HepG2 (cell line): ENCODE data around the gene KLF11. TPM values are rescaled to one million over a fixed set of nuclear protein-coding genes. Genes with fewer than 3 reads are reported as not detected.

ENCODE experiments used
- ATF4 ChIP-seq, 2 experiments: fragments of 450-650 bp in 1 of 2; sonication (generic) in 1 of 2; formaldehyde crosslinking; IDR thresholded peaks; 2 replicates each; pipeline versions ENCODE4 v1.5.0 to v1.8.0; 2020 to 2022; ENCODE audit warnings: mild to moderate bottlenecking in 1 of 2, missing genetic modification reagents in 1 of 2
- CREM ChIP-seq, 2 experiments: sonication (generic) in 1 of 2; formaldehyde crosslinking in 1 of 2; IDR thresholded peaks; 2 replicates each; pipeline versions ENCODE4 v1.4.0 to v1.6.1; 2016 to 2020; ENCODE audit warnings: antibody characterized with exemption in 1 of 2, mild to moderate bottlenecking in 1 of 2, missing genetic modification reagents in 1 of 2
- DNMT3B ChIP-seq: conservative IDR thresholded peaks from 2 replicates; pipeline ENCODE4 v1.6.1; 2016; ENCODE audit warnings: missing biosample characterization, control low read depth
- FOSL2 ChIP-seq: sonication (generic); formaldehyde crosslinking; IDR thresholded peaks from 2 replicates; pipeline ENCODE4 v1.4.0; 2020; ENCODE audit warnings: missing genetic modification reagents
- IKZF5 ChIP-seq: IDR thresholded peaks from 2 replicates; pipeline ENCODE4 v1.6.1; 2018; ENCODE audit warnings: missing genetic modification reagents, mild to moderate bottlenecking, missing compliant biosample characterization
- NAIF1 ChIP-seq: sonication (generic); formaldehyde crosslinking; IDR thresholded peaks from 2 replicates; pipeline ENCODE4 v1.5.0; 2020; ENCODE audit warnings: mild to moderate bottlenecking, missing genetic modification reagents, borderline replicate concordance
- NFATC3 ChIP-seq: sonication (generic); formaldehyde crosslinking; IDR thresholded peaks from 2 replicates; pipeline ENCODE4 v1.5.1; 2020; ENCODE audit warnings: mild to moderate bottlenecking, missing genetic modification reagents
- NPAS2 ChIP-seq: sonication (generic); formaldehyde crosslinking; IDR thresholded peaks from 2 replicates; pipeline ENCODE4 v1.8.0; 2022; ENCODE audit warnings: mild to moderate bottlenecking, missing genetic modification reagents, borderline replicate concordance
- PAWR ChIP-seq: sonication (generic); formaldehyde crosslinking; IDR thresholded peaks from 2 replicates; pipeline ENCODE4 v1.4.0; 2020; ENCODE audit warnings: missing genetic modification reagents, mild to moderate bottlenecking, borderline replicate concordance
- SMYD3 ChIP-seq: sonication (generic); formaldehyde crosslinking; IDR thresholded peaks from 2 replicates; pipeline ENCODE4 v1.8.1; 2023; ENCODE audit warnings: mild to moderate bottlenecking, missing genetic modification reagents
- SOX13 ChIP-seq, 3 experiments: fragments of 450-650 bp in 1 of 3; sonication (generic) in 1 of 3; formaldehyde crosslinking in 1 of 3; IDR thresholded peaks in 2 of 3; conservative IDR thresholded peaks in 1 of 3; 2 replicates each; pipeline versions ENCODE4 v1.5.0 to v1.6.1; 2016 to 2020; ENCODE audit warnings: antibody characterized with exemption in 1 of 3, mild to moderate bottlenecking in 1 of 3, missing compliant biosample characterization in 1 of 3, missing genetic modification reagents in 1 of 3, moderate library complexity in 1 of 3
- SOX5 ChIP-seq: IDR thresholded peaks from 2 replicates; pipeline ENCODE4 v1.6.1; 2016; ENCODE audit warnings: borderline replicate concordance
- THYN1 ChIP-seq: sonication (generic); formaldehyde crosslinking; IDR thresholded peaks from 2 replicates; pipeline ENCODE4 v1.8.1; 2023; ENCODE audit warnings: low read depth, mild to moderate bottlenecking, moderate library complexity, missing genetic modification reagents, borderline replicate concordance
- ZFP36L1 ChIP-seq: sonication (generic); formaldehyde crosslinking; IDR thresholded peaks from 2 replicates; pipeline ENCODE4 v1.8.0; 2022; ENCODE audit warnings: mild to moderate bottlenecking, missing genetic modification reagents, moderate library complexity
- ZNF775 ChIP-seq: sonication (generic); formaldehyde crosslinking; IDR thresholded peaks from 2 replicates; pipeline ENCODE4 v1.4.0; 2020; ENCODE audit warnings: missing genetic modification reagents, mild to moderate bottlenecking, moderate library complexity, borderline replicate concordance
- ZNF816 ChIP-seq: sonication (generic); formaldehyde crosslinking; IDR thresholded peaks from 2 replicates; pipeline ENCODE4 v1.8.0; 2022; ENCODE audit warnings: missing genetic modification reagents, mild to moderate bottlenecking, borderline replicate concordance
- polyA plus RNA-seq, 8 experiments: library from polyadenylated mRNA; depleted of rRNA in 3 of 8; stranded (reverse) in 7 of 8; unstranded in 1 of 8; fragments of >200 nt; fragmentation: Illumina TruSeq in 4 of 8; extraction: Trizol in 4 of 8; gene quantifications; 2 replicates each; pipeline versions ENCODE4 v1.2.1 to v1.2.3, GENCODE V29; 2011 to 2016; ENCODE audit warnings: low read depth in 4 of 8, missing spikeins in 1 of 8, mixed read lengths in 1 of 8; ENCODE audit not compliant: insufficient read depth in 1 of 8
- total RNA-seq, 5 experiments: library from RNA; depleted of rRNA; stranded (reverse); fragments of >200 nt; fragmentation: Illumina TruSeq; extraction: Trizol; gene quantifications; 2 replicates each; pipeline ENCODE4 v1.2.3, GENCODE V29; 2016; ENCODE audit warnings: low read depth in 1 of 5
- TF ChIP-seq, protein P1 (sequence below): sonication (generic); formaldehyde crosslinking; IDR thresholded peaks from 2 replicates; pipeline ENCODE4 v1.4.0; 2020; ENCODE audit warnings: missing genetic modification reagents, borderline replicate concordance
- TF ChIP-seq, protein P2 (sequence below): sonication (generic); formaldehyde crosslinking; IDR thresholded peaks from 2 replicates; pipeline ENCODE4 v1.4.0; 2020; ENCODE audit warnings: missing genetic modification reagents, borderline replicate concordance
- TF ChIP-seq, protein P3 (sequence below): sonication (generic); formaldehyde crosslinking; IDR thresholded peaks from 2 replicates; pipeline ENCODE4 v1.5.0; 2020; ENCODE audit warnings: missing genetic modification reagents

KLF11 gene
- total and polyA plus RNA-seq, 2 of the 13 experiments (the other 11 are each of a cell fraction or from before 2014, with no cell fraction given), result 2.5 to 11.8 TPM

DNA sequence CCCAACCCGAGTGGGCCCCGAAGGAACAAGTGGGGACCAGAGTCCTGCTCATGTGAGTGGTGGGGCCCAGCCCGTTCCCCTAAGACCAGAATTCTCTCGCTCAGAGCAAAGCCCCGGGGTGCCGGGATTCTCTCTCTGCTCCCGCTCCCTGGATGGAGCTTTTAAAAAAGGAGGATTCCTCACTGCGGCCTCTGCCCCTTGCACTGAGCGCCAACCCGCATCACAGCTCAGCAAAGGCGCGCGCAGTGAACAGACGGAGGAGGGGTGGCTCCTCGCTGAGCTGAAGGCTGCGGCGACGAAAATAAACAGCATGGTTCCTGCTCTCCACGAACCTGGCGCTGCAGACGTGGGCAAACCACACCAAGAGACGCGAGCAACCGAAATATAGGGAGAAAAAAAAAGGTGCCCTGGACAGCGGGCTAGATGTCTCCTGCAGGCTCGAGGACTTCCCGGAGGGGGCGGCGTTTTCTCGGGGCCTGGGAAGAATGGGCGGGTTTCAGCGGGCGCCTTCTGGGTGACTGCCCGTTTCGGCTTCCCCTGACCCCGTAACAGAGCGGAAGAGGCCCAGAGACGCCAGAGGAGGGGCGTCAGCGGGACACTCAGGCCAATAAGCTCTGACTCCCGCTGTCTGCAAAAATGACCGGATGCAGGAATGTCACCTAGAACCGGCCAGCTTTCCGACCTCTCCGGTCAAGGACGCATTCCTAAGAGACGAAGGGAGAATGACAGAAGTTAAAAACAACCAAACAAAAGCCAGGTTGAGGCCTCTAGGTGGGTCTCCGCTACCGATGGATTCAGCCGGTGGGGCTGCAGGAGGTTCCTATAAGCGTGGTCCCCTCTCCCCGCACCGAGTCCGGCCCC, 819 bp upstream of the KLF11 start (continued):
- peak; percentile 9; the same call in 1 of the 2 replicates for TF ChIP-seq FOSL2
- TF ChIP-seq IKZF5, result 0 out of 2 replicates have a peak, but pooled peaks have one; percentile 41
- no peak for TF ChIP-seq SOX13 (IDR thresholded peaks at IDR 0.05)
- no peak for TF ChIP-seq SOX13 (CRISPR knock-in tag; conservative IDR thresholded peaks at IDR 0.05 in 1 of 2, IDR thresholded peaks at IDR 0.05 in 1 of 2)
- no peak for TF ChIP-seq NFATC3
- no peak for TF ChIP-seq DNMT3B (CRISPR knock-in tag)
- no peak for TF ChIP-seq NPAS2 (CRISPR knock-in tag)
- TF ChIP-seq, protein P1, sequence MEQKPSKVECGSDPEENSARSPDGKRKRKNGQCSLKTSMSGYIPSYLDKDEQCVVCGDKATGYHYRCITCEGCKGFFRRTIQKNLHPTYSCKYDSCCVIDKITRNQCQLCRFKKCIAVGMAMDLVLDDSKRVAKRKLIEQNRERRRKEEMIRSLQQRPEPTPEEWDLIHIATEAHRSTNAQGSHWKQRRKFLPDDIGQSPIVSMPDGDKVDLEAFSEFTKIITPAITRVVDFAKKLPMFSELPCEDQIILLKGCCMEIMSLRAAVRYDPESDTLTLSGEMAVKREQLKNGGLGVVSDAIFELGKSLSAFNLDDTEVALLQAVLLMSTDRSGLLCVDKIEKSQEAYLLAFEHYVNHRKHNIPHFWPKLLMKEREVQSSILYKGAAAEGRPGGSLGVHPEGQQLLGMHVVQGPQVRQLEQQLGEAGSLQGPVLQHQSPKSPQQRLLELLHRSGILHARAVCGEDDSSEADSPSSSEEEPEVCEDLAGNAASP (CRISPR knock-in tag), result no peak; the same call in 1 of the 2 replicates
- TF ChIP-seq THYN1 (CRISPR knock-in tag), result no peak
- no peak for TF ChIP-seq ATF4 (CRISPR knock-in tag; IDR thresholded peaks at IDR 0.05)
- TF ChIP-seq, protein P2, sequence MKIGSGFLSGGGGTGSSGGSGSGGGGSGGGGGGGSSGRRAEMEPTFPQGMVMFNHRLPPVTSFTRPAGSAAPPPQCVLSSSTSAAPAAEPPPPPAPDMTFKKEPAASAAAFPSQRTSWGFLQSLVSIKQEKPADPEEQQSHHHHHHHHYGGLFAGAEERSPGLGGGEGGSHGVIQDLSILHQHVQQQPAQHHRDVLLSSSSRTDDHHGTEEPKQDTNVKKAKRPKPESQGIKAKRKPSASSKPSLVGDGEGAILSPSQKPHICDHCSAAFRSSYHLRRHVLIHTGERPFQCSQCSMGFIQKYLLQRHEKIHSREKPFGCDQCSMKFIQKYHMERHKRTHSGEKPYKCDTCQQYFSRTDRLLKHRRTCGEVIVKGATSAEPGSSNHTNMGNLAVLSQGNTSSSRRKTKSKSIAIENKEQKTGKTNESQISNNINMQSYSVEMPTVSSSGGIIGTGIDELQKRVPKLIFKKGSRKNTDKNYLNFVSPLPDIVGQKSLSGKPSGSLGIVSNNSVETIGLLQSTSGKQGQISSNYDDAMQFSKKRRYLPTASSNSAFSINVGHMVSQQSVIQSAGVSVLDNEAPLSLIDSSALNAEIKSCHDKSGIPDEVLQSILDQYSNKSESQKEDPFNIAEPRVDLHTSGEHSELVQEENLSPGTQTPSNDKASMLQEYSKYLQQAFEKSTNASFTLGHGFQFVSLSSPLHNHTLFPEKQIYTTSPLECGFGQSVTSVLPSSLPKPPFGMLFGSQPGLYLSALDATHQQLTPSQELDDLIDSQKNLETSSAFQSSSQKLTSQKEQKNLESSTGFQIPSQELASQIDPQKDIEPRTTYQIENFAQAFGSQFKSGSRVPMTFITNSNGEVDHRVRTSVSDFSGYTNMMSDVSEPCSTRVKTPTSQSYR (CRISPR knock-in tag), result no peak
- 0 out of 2 replicates have a peak, but pooled peaks have one; percentile 12 for TF ChIP-seq CREM (IDR thresholded peaks at IDR 0.05)
- no peak for TF ChIP-seq CREM (CRISPR knock-in tag; IDR thresholded peaks at IDR 0.05)
- no peak for TF ChIP-seq ZNF775 (CRISPR knock-in tag)
- no peak for TF ChIP-seq NAIF1 (CRISPR knock-in tag)
- TF ChIP-seq, protein P3, sequence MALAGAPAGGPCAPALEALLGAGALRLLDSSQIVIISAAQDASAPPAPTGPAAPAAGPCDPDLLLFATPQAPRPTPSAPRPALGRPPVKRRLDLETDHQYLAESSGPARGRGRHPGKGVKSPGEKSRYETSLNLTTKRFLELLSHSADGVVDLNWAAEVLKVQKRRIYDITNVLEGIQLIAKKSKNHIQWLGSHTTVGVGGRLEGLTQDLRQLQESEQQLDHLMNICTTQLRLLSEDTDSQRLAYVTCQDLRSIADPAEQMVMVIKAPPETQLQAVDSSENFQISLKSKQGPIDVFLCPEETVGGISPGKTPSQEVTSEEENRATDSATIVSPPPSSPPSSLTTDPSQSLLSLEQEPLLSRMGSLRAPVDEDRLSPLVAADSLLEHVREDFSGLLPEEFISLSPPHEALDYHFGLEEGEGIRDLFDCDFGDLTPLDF (CRISPR knock-in tag), result no peak; the same call in 1 of the 2 replicates
- no peak for TF ChIP-seq PAWR (CRISPR knock-in tag)
- no peak for TF ChIP-seq ZFP36L1 (CRISPR knock-in tag)
- no peak for TF ChIP-seq ZNF816 (CRISPR knock-in tag)
- TF ChIP-seq SMYD3 (CRISPR knock-in tag), result no peak
- no peak for TF ChIP-seq SOX5 (CRISPR knock-in tag)
